Mesenchymal stem cell (in vitro differentiated cells and primary cell): ENCODE results near the gene S100A16.
"Not testable (repeated sequence)": the region's sequence is repeated elsewhere in the genome, so short reads cannot be mapped to it uniquely, and the experiment has no call there.

ENCODE experiments used
- DNase-seq: peaks from one replicate; pipeline ENCODE4 v3.0.0-alpha.2; 2013
- H2AFZ ChIP-seq: one replicate; pipeline ENCODE4 v1.6.1; 2013; ENCODE audit warnings: low read depth, mild to moderate bottlenecking, control low read depth, inconsistent platforms, low read length, moderate library complexity
- H2AK5ac ChIP-seq: 2 replicates; pipeline ENCODE4 v1.6.1; 2013; ENCODE audit warnings: low read length, moderate library complexity, mild to moderate bottlenecking, inconsistent platforms; ENCODE audit not compliant: severe bottlenecking
- H2BK120ac ChIP-seq: one replicate; pipeline ENCODE4 v1.6.1; 2013; ENCODE audit warnings: low read depth, mild to moderate bottlenecking, inconsistent platforms, low read length, moderate library complexity
- H2BK12ac ChIP-seq, 2 experiments: one replicate each; pipeline ENCODE4 v1.6.1; 2013; ENCODE audit warnings: inconsistent platforms in 2 of 2, low read length in 2 of 2, mild to moderate bottlenecking in 2 of 2, moderate library complexity in 2 of 2, control low read depth in 1 of 2
- H2BK15ac ChIP-seq: one replicate; pipeline ENCODE4 v1.6.1; 2013; ENCODE audit warnings: mild to moderate bottlenecking, low read depth, inconsistent platforms; ENCODE audit not compliant: poor library complexity, severe bottlenecking
- H2BK5ac ChIP-seq: 2 replicates; pipeline ENCODE4 v1.6.1; 2013; ENCODE audit warnings: low read depth, mild to moderate bottlenecking, low read length, control low read depth, inconsistent platforms; ENCODE audit not compliant: poor library complexity, severe bottlenecking
- H3K14ac ChIP-seq, 2 experiments: one replicate each; pipeline ENCODE4 v1.6.1; 2013; ENCODE audit warnings: inconsistent platforms in 2 of 2, low read length in 2 of 2, control low read depth in 1 of 2, mild to moderate bottlenecking in 1 of 2, moderate library complexity in 1 of 2
- H3K18ac ChIP-seq, 2 experiments: one replicate each; pipeline ENCODE4 v1.6.1; 2013; ENCODE audit warnings: inconsistent platforms in 2 of 2, low read length in 2 of 2, control low read depth in 1 of 2, low read depth in 1 of 2, mild to moderate bottlenecking in 1 of 2
- H3K23ac ChIP-seq, 2 experiments: one replicate each; pipeline ENCODE4 v1.6.1; 2013; ENCODE audit warnings: inconsistent platforms in 2 of 2, low read length in 2 of 2, mild to moderate bottlenecking in 2 of 2, moderate library complexity in 2 of 2, control low read depth in 1 of 2
- H3K27ac ChIP-seq: 2 replicates; pipeline ENCODE4 v1.5.1; 2013; ENCODE audit warnings: mild to moderate bottlenecking, moderate library complexity, low read length, control low read depth, inconsistent platforms; ENCODE audit not compliant: poor library complexity, severe bottlenecking
- H3K27me3 ChIP-seq, 2 experiments: 2 replicates each; pipeline versions ENCODE4 v1.6.1 to v1.7.0; 2013; ENCODE audit warnings: low read length in 2 of 2, mild to moderate bottlenecking in 2 of 2, moderate library complexity in 2 of 2, control low read depth in 1 of 2, inconsistent platforms in 1 of 2; ENCODE audit not compliant: control insufficient read depth in 1 of 2, insufficient read depth in 1 of 2
- H3K36me3 ChIP-seq, 2 experiments: 2 replicates each; pipeline versions ENCODE4 v1.6.1 to v1.7.0; 2013; ENCODE audit warnings: low read length in 2 of 2, control low read depth in 1 of 2, inconsistent platforms in 1 of 2, low read depth in 1 of 2, mild to moderate bottlenecking in 1 of 2; ENCODE audit not compliant: insufficient read depth in 2 of 2, control insufficient read depth in 1 of 2
- H3K4ac ChIP-seq, 2 experiments: one replicate each; pipeline ENCODE4 v1.6.1; 2013; ENCODE audit warnings: inconsistent platforms in 2 of 2, low read length in 2 of 2, mild to moderate bottlenecking in 2 of 2, moderate library complexity in 2 of 2, control low read depth in 1 of 2, low read depth in 1 of 2
- H3K4me1 ChIP-seq: 2 replicates; pipeline ENCODE4 v1.6.1; 2013; ENCODE audit warnings: low read depth, low read length, control low read depth; ENCODE audit not compliant: control insufficient read depth, insufficient read depth
- H3K4me2 ChIP-seq: 2 replicates; pipeline ENCODE4 v1.6.1; 2013; ENCODE audit warnings: low read length, mild to moderate bottlenecking, inconsistent platforms; ENCODE audit not compliant: poor library complexity, severe bottlenecking
- H3K4me3 ChIP-seq, 2 experiments: 2 replicates each; pipeline versions ENCODE4 v1.5.1 to v1.7.0; 2013; ENCODE audit warnings: low read length in 2 of 2, mild to moderate bottlenecking in 2 of 2, control low read depth in 1 of 2, low read depth in 1 of 2; ENCODE audit not compliant: insufficient read depth in 1 of 2
- H3K79me1 ChIP-seq: replicated peaks from 2 replicates; pipeline ENCODE4 v1.6.1; 2013; ENCODE audit warnings: mild to moderate bottlenecking, control low read depth, low read length, inconsistent platforms; ENCODE audit not compliant: poor library complexity, severe bottlenecking
- H3K9ac ChIP-seq: 2 replicates; pipeline ENCODE4 v1.7.0; 2013; ENCODE audit warnings: mild to moderate bottlenecking, low read length, moderate library complexity
- H3K9me3 ChIP-seq: 2 replicates; pipeline ENCODE4 v1.7.0; 2013; ENCODE audit warnings: mild to moderate bottlenecking, low read length; ENCODE audit not compliant: control insufficient read depth
- H4K8ac ChIP-seq: one replicate; pipeline ENCODE4 v1.6.1; 2013; ENCODE audit warnings: inconsistent platforms, mild to moderate bottlenecking, low read length, moderate library complexity
- H4K91ac ChIP-seq: one replicate; pipeline ENCODE4 v1.6.1; 2013; ENCODE audit warnings: mild to moderate bottlenecking, low read length, inconsistent platforms
- WGBS: methylation state at CpG from one replicate; pipeline ENCODE4 v1.1.7; 2013; ENCODE audit warnings: mixed read lengths; 5-methylcytosine and 5-hydroxymethylcytosine counted together

The S100A16 gene

GRCh38 chr1:153577624-153578051 is 35.3 kb downstream of the S100A16 start:
- H3K79me1 ChIP-seq = no peaks in the 10 kb centered on the region
- no peak overlapping the region for H3K9ac ChIP-seq
- H2AFZ ChIP-seq = no peak overlapping the region
- H3K4me1 ChIP-seq = peaks cover 8% of the 10 kb centered on the region
- H2BK12ac ChIP-seq = peak overlapping the region; percentile 63 to 96
- no peak overlapping the region for H2BK120ac ChIP-seq
- no peak for DNase-seq
- WGBS = 73% methylated on average over 9 of the region's 9 CpGs
- H2AK5ac ChIP-seq = peak overlapping the region; percentile 99
- no peaks in the 10 kb centered on the region for H3K9me3 ChIP-seq
- peak overlapping the region; percentile 84 for H4K91ac ChIP-seq
- peaks cover 0 to 3% of the 10 kb centered on the region in 2 experiments for H3K36me3 ChIP-seq
- peak overlapping the region; percentile 67 for H4K8ac ChIP-seq
- H3K14ac ChIP-seq = peak overlapping the region in 1 of 2 experiments; percentile 55
- H3K4me2 ChIP-seq = no peak overlapping the region
- H3K27me3 ChIP-seq = no peaks in the 10 kb centered on the region
- H3K18ac ChIP-seq = peak overlapping the region; percentile 57 to 76
- H3K23ac ChIP-seq = no peak overlapping the region
- no peak overlapping the region for H3K27ac ChIP-seq
- no peak overlapping the region for H2BK5ac ChIP-seq
- H2BK15ac ChIP-seq = peak overlapping the region; percentile 54
- peak overlapping the region; percentile 64 to 67 for H3K4ac ChIP-seq
- no peak overlapping the region for H3K4me3 ChIP-seq

- Histone ChIP-seq H4K91ac (no peak overlapping the region), H3K14ac (no peak overlapping the region), H2AK5ac (peak overlapping the region; percentile 17), H3K79me1 (no peaks in the 10 kb centered on the region), H3K4me1 (peaks cover 8% of the 10 kb centered on the region), H3K27me3 (no peaks in the 10 kb centered on the region), H3K27ac (no peak overlapping the region), H4K8ac (no peak overlapping the region), H3K9ac (no peak overlapping the region), H2BK120ac (no peak overlapping the region), H3K4me2 (no peak overlapping the region), H2BK15ac (no peak overlapping the region), H3K18ac (no peak overlapping the region), H3K36me3 (peaks cover 0 to 3% of the 10 kb centered on the region in 2 experiments), H3K4ac (no peak overlapping the region), H2BK12ac (no peak overlapping the region), H3K4me3 (no peak overlapping the region), H2AFZ (no peak overlapping the region), H2BK5ac (no peak overlapping the region), H3K9me3 (no peaks in the 10 kb centered on the region), H3K23ac (no peak overlapping the region)
- DNase-seq = no peak
- 100% methylated on average over 3 of the region's 4 CpGs for WGBS
Measured at GRCh38 chr1:153577138-153577537, 35.8 kb downstream of the S100A16 start.

GRCh38 chr1:153575497-153575896 is 37.4 kb downstream of the S100A16 start:
- WGBS = 75% methylated on average over 6 of the region's 10 CpGs
- not testable (repeated sequence) for H3K23ac ChIP-seq, H3K9ac ChIP-seq, H3K9me3 ChIP-seq, H4K91ac ChIP-seq, H2AFZ ChIP-seq, H4K8ac ChIP-seq, H3K4me1 ChIP-seq, H2BK120ac ChIP-seq, H3K18ac ChIP-seq, H3K4me3 ChIP-seq, H3K4me2 ChIP-seq, H3K4ac ChIP-seq, DNase-seq, H3K14ac ChIP-seq, H3K27ac ChIP-seq, H2BK12ac ChIP-seq, H3K27me3 ChIP-seq, H3K79me1 ChIP-seq, H3K36me3 ChIP-seq, H2BK15ac ChIP-seq, H2BK5ac ChIP-seq, H2AK5ac ChIP-seq

DNA sequence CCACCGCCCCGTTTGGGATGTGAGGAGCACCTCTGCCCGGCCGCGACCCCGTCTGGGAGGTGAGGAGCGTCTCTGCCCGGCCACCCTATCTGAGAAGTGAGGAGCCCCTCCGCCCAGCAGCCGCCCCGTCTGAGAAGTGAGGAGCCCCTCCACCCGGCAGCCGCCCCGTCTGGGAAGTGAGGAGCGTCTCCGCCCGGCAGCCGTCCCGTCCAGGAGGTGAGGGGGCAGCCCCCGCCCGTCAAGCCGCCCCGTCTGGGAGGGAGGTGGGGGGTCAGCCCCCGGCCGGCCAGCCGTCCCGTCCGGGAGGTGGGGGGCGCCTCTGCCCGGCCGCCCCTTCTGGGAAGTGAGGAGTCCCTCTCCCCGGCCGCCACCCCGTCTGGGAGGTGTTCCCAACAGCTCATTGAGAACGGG is 37.9 kb downstream of the S100A16 start:
- H2BK5ac ChIP-seq, DNase-seq, H3K9me3 ChIP-seq, H4K8ac ChIP-seq, H3K18ac ChIP-seq, H2BK120ac ChIP-seq, H3K9ac ChIP-seq, H3K79me1 ChIP-seq, H3K23ac ChIP-seq, H3K4me1 ChIP-seq, H2AFZ ChIP-seq, H3K27ac ChIP-seq, H2AK5ac ChIP-seq, H3K36me3 ChIP-seq, H3K27me3 ChIP-seq, H3K4ac ChIP-seq, H2BK12ac ChIP-seq, H2BK15ac ChIP-seq, H3K14ac ChIP-seq, H3K4me2 ChIP-seq, H4K91ac ChIP-seq, H3K4me3 ChIP-seq: not testable (repeated sequence)
- 97% methylated on average over 29 of the region's 35 CpGs for WGBS
